Measurements from ENCODE around the gene GGTLC2.
A peak's percentile ranks its signal among the peaks of the same experiment; 100 is the strongest.
"Not testable (repeated sequence)": the region's sequence is repeated elsewhere in the genome, so short reads cannot be mapped to it uniquely, and the experiment has no call there.

The GGTLC2 gene

GRCh38 chr22:22616636-22617035 lies 27.8 kb upstream of the GGTLC2 start:
- H3K9me3 Mint-ChIP-seq = no peaks in the 10 kb centered on the region
- no peak overlapping the region for H3K27ac Mint-ChIP-seq
- peaks cover 10% of the 10 kb centered on the region for H3K4me1 Mint-ChIP-seq
- TF ChIP-seq, protein P1, sequence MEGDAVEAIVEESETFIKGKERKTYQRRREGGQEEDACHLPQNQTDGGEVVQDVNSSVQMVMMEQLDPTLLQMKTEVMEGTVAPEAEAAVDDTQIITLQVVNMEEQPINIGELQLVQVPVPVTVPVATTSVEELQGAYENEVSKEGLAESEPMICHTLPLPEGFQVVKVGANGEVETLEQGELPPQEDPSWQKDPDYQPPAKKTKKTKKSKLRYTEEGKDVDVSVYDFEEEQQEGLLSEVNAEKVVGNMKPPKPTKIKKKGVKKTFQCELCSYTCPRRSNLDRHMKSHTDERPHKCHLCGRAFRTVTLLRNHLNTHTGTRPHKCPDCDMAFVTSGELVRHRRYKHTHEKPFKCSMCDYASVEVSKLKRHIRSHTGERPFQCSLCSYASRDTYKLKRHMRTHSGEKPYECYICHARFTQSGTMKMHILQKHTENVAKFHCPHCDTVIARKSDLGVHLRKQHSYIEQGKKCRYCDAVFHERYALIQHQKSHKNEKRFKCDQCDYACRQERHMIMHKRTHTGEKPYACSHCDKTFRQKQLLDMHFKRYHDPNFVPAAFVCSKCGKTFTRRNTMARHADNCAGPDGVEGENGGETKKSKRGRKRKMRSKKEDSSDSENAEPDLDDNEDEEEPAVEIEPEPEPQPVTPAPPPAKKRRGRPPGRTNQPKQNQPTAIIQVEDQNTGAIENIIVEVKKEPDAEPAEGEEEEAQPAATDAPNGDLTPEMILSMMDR (IDR thresholded peaks at IDR 0.05; ENCODE audit: unreplicated experiment in 3 of 3) = no peak
- H3K4me3 Mint-ChIP-seq = no peak overlapping the region
- no peaks in the 10 kb centered on the region for H3K36me3 Mint-ChIP-seq (ENCODE audit: low read depth)
- peaks cover 33% of the 10 kb centered on the region for H3K27me3 Mint-ChIP-seq (ENCODE audit: low read depth)

GRCh38 chr22:22618448-22618847 lies 26.0 kb upstream of the GGTLC2 start:
- Mint-ChIP-seq H3K36me3 (ENCODE audit: low read depth) (no peaks in the 10 kb centered on the region), H3K4me1 (peaks cover 4% of the 10 kb centered on the region), H3K27me3 (ENCODE audit: low read depth) (peaks cover 33% of the 10 kb centered on the region)

GRCh38 chr22:22618923-22619322 lies 25.5 kb upstream of the GGTLC2 start:
- peaks cover 33% of the 10 kb centered on the region for H3K27me3 Mint-ChIP-seq (ENCODE audit: low read depth)
- no peak overlapping the region for H3K27ac Mint-ChIP-seq
- TF ChIP-seq, protein P1 (IDR thresholded peaks at IDR 0.05; ENCODE audit: unreplicated experiment in 3 of 3) = no peak
- H3K4me1 Mint-ChIP-seq = peaks cover 4% of the 10 kb centered on the region
- no peak overlapping the region for H3K4me3 Mint-ChIP-seq
- H3K9me3 Mint-ChIP-seq = no peaks in the 10 kb centered on the region
- no peaks in the 10 kb centered on the region for H3K36me3 Mint-ChIP-seq (ENCODE audit: low read depth)

More at GRCh38 chr22:22618448-22618847, 26.0 kb upstream of the GGTLC2 start:
- TF ChIP-seq, protein P1 (IDR thresholded peaks at IDR 0.05; ENCODE audit: unreplicated experiment in 3 of 3) = no peak
- Mint-ChIP-seq H3K27ac (no peak overlapping the region), H3K9me3 (no peaks in the 10 kb centered on the region), H3K4me3 (no peak overlapping the region)

- H3K9me3 Mint-ChIP-seq = peaks cover 3% of the 10 kb centered on the region
- H3K4me3 Mint-ChIP-seq = no peak overlapping the region
- peaks cover 33% of the 10 kb centered on the region for H3K27me3 Mint-ChIP-seq (ENCODE audit: low read depth)
- H3K4me1 Mint-ChIP-seq = peaks cover 4% of the 10 kb centered on the region
- no peak overlapping the region for H3K27ac Mint-ChIP-seq
- H3K36me3 Mint-ChIP-seq (ENCODE audit: low read depth) = no peaks in the 10 kb centered on the region
- TF ChIP-seq, protein P1 (IDR thresholded peaks at IDR 0.05; ENCODE audit: unreplicated experiment in 3 of 3) = no peak
Measured at GRCh38 chr22:22619765-22620414, 24.5 kb upstream of the GGTLC2 start.

DNA sequence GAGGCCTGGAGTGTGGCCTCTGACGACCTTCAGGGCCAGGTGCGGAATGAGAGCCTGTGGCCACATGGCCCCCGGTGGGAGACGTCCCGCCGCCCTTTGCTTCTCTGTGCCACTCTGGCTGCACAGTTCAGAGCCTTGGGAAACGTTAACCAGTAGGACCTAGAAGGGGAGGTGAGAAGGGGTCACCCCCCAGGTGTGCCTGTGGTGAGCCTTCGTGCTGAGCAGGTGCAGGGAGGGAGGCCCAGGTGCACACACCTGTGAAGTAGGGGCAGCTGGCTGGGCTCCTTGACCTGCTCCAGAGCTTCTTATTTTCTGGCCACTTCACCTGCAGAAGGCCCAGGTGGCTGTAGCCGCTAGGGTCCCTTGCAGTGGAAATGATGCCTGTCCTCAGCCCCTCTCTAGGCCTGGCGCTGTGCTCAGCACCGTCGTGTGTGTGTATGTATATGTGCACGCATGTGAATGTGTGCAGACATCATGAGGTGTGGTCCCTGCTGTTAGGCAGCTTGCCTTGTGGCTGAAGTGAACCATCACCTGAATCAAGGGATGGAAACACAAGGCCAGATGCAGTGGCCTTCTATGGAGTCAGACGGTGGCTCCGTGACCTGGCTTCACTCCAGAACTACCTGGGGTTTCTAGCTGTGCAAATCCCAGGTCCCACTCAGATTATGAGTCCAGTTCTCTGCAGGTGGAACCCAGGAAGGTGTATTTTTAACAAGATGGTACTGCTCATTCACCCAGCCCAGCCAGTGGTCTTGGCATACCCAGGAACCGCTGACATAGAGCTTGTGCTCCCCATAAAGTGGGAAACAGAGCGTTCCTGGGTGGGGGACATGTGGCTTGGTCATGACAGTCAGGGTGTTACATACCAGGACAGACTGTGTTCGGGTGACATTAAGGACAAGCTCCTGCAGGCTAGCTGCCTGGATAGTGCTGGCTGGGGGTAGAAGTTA lies 15.6 kb upstream of the GGTLC2 start:
- H3K9me3 Mint-ChIP-seq; H3K36me3 Mint-ChIP-seq (ENCODE audit: low read depth); H3K27me3 Mint-ChIP-seq (ENCODE audit: low read depth); H3K27ac Mint-ChIP-seq; H3K4me1 Mint-ChIP-seq; H3K4me3 Mint-ChIP-seq: not testable (repeated sequence)

DNA sequence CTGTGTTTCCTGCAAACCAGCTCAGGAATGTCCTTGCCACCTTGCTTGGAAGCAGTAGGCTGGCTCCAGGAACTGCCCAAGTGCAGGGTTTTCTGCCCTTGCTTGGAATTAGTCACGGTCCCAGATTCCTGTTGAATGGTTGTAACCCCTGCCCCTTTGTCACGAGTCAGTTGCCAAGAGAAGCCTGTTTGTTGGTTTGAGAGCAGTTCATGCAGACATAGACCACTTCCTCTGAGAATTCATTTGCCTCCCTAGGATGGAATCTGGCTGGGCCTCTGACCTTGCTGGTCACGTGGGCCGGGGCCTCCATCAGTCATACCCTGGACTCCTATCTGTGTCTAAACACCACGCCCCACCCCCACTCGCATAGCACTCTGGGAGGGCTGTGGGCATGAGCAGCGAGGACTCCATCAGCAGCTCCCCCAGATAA lies 13.2 kb upstream of the GGTLC2 start:
- not testable (repeated sequence) for H3K27me3 Mint-ChIP-seq (ENCODE audit: low read depth); H3K4me1 Mint-ChIP-seq; H3K4me3 Mint-ChIP-seq; H3K9me3 Mint-ChIP-seq; H3K36me3 Mint-ChIP-seq (ENCODE audit: low read depth)
- H3K27ac Mint-ChIP-seq = peak overlapping the region in 2 of 3 experiments; percentile 78 to 80

GRCh38 chr22:22632226-22632625 lies 12.2 kb upstream of the GGTLC2 start:
- not testable (repeated sequence) for H3K9me3 Mint-ChIP-seq; H3K4me1 Mint-ChIP-seq; H3K27me3 Mint-ChIP-seq (ENCODE audit: low read depth); H3K4me3 Mint-ChIP-seq; H3K27ac Mint-ChIP-seq; H3K36me3 Mint-ChIP-seq (ENCODE audit: low read depth)

- H3K27ac Mint-ChIP-seq; H3K4me3 Mint-ChIP-seq; H3K27me3 Mint-ChIP-seq (ENCODE audit: low read depth): not testable (repeated sequence)
Measured at GRCh38 chr22:22633533-22633932, 10.9 kb upstream of the GGTLC2 start.

More at GRCh38 chr22:22633533-22633932, 10.9 kb upstream of the GGTLC2 start:
- H3K36me3 Mint-ChIP-seq (ENCODE audit: low read depth); H3K9me3 Mint-ChIP-seq; H3K4me1 Mint-ChIP-seq: not testable (repeated sequence)
